ENCODE measurements around the gene ULK3.

DNA sequence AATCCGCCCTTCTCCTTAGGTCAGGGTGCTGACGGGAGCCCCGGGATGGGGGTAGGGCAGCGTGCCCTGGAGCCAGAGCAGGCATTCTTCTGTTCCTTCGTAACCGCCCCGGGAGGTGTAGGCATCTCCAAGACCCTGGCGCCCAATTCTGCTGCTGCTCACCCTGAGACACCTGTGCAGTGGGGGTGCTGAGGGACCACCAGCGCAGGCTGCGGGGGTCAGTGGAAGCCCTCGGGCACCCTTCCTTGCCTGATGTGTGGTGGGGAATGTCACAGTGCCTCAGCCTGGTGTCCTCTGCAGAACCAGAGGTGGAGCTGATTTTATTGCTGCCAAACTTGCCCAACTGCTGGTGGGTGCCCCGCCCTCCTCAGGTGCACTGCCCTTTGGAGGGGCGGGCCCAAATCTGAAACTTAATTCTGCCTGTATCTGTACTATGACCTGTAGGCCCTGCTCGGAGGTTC lies 53.8 kb downstream of the ULK3 start:
- TF ChIP-seq, protein P1, sequence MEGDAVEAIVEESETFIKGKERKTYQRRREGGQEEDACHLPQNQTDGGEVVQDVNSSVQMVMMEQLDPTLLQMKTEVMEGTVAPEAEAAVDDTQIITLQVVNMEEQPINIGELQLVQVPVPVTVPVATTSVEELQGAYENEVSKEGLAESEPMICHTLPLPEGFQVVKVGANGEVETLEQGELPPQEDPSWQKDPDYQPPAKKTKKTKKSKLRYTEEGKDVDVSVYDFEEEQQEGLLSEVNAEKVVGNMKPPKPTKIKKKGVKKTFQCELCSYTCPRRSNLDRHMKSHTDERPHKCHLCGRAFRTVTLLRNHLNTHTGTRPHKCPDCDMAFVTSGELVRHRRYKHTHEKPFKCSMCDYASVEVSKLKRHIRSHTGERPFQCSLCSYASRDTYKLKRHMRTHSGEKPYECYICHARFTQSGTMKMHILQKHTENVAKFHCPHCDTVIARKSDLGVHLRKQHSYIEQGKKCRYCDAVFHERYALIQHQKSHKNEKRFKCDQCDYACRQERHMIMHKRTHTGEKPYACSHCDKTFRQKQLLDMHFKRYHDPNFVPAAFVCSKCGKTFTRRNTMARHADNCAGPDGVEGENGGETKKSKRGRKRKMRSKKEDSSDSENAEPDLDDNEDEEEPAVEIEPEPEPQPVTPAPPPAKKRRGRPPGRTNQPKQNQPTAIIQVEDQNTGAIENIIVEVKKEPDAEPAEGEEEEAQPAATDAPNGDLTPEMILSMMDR (IDR thresholded peaks at IDR 0.05 in 4 of 5, conservative IDR thresholded peaks at IDR 0.05 in 1 of 5), result no peak
- no peak for TF ChIP-seq POLR2A (IDR thresholded peaks at IDR 0.05)
